ENCODE results near the gene BRMS1L. TPM values are rescaled to one million over a fixed set of nuclear protein-coding genes. Genes with fewer than 3 reads are reported as not detected.

The BRMS1L gene
- total and polyA plus RNA-seq, 2 experiments from 2014 or later: 11.8 to 19.5 TPM

- no peak for TF ChIP-seq NANOG (IDR thresholded peaks at IDR 0.05; ENCODE audit: borderline replicate concordance)
- TF ChIP-seq, protein P1, sequence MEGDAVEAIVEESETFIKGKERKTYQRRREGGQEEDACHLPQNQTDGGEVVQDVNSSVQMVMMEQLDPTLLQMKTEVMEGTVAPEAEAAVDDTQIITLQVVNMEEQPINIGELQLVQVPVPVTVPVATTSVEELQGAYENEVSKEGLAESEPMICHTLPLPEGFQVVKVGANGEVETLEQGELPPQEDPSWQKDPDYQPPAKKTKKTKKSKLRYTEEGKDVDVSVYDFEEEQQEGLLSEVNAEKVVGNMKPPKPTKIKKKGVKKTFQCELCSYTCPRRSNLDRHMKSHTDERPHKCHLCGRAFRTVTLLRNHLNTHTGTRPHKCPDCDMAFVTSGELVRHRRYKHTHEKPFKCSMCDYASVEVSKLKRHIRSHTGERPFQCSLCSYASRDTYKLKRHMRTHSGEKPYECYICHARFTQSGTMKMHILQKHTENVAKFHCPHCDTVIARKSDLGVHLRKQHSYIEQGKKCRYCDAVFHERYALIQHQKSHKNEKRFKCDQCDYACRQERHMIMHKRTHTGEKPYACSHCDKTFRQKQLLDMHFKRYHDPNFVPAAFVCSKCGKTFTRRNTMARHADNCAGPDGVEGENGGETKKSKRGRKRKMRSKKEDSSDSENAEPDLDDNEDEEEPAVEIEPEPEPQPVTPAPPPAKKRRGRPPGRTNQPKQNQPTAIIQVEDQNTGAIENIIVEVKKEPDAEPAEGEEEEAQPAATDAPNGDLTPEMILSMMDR (conservative IDR thresholded peaks at IDR 0.05; ENCODE audit: low read depth in 2 of 2): peak; percentile 72 to 88
- TF ChIP-seq ZNF331 (CRISPR knock-in tag; IDR thresholded peaks at IDR 0.05; ENCODE audit: low read depth): no peak
These were observed 57.6 kb downstream of the BRMS1L start for GRCh38 chr14:35883677-35884293.

DNA sequence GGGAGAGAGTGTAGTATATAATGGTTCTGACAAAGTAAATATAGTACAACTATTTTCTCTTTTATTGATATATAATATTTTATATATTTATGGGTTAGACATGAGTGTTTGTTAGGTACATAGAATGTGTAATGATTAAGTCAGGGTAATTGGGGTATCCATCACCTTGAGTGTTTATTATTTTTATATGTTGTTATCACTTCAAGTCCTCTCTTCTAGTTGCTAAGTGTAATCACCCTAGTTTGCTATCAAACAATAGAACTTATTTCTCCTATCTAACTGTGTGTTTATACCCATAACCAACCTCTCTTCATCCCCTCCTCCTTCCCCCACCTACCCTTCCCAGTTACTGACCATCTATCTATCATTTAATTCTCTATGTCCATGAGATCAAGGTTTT, 64.2 kb downstream of the BRMS1L start:
- H3K27me3 Mint-ChIP-seq (ENCODE audit: insufficient read depth, low read depth, poor library complexity): no peaks in the 10 kb centered on the region
- TF ChIP-seq, protein P1 (conservative IDR thresholded peaks at IDR 0.05; ENCODE audit: low read depth in 2 of 2): no peak
- TF ChIP-seq ZNF114 (CRISPR knock-in tag; IDR thresholded peaks at IDR 0.05) (no peak), EZH2 (IDR thresholded peaks at IDR 0.05; ENCODE audit: low read depth, unreplicated experiment) (no peak), POLR2AphosphoS5 (IDR thresholded peaks at IDR 0.05; ENCODE audit: low read depth) (no peak), JUNB (IDR thresholded peaks at IDR 0.05; ENCODE audit: unreplicated experiment) (no peak), ETS1 (IDR thresholded peaks at IDR 0.05) (no peak), ZNF331 (CRISPR knock-in tag; IDR thresholded peaks at IDR 0.05; ENCODE audit: low read depth) (no peak)
- TF ChIP-seq, protein P2, sequence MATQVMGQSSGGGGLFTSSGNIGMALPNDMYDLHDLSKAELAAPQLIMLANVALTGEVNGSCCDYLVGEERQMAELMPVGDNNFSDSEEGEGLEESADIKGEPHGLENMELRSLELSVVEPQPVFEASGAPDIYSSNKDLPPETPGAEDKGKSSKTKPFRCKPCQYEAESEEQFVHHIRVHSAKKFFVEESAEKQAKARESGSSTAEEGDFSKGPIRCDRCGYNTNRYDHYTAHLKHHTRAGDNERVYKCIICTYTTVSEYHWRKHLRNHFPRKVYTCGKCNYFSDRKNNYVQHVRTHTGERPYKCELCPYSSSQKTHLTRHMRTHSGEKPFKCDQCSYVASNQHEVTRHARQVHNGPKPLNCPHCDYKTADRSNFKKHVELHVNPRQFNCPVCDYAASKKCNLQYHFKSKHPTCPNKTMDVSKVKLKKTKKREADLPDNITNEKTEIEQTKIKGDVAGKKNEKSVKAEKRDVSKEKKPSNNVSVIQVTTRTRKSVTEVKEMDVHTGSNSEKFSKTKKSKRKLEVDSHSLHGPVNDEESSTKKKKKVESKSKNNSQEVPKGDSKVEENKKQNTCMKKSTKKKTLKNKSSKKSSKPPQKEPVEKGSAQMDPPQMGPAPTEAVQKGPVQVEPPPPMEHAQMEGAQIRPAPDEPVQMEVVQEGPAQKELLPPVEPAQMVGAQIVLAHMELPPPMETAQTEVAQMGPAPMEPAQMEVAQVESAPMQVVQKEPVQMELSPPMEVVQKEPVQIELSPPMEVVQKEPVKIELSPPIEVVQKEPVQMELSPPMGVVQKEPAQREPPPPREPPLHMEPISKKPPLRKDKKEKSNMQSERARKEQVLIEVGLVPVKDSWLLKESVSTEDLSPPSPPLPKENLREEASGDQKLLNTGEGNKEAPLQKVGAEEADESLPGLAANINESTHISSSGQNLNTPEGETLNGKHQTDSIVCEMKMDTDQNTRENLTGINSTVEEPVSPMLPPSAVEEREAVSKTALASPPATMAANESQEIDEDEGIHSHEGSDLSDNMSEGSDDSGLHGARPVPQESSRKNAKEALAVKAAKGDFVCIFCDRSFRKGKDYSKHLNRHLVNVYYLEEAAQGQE (IDR thresholded peaks at IDR 0.05; ENCODE audit: unreplicated experiment): no peak

More at GRCh38 chr14:35883677-35884293, 57.6 kb downstream of the BRMS1L start:
- no peaks in the 10 kb centered on the region for H3K79me2 ChIP-seq (replicated peaks; ENCODE audit: insufficient read depth)
- no peaks in the 10 kb centered on the region for H3K4me1 ChIP-seq (ENCODE audit: insufficient read depth)
- ATAC-seq: peak; percentile 54
- H3K27me3 ChIP-seq (ENCODE audit: insufficient read depth): no peaks in the 10 kb centered on the region
- no peaks in the 10 kb centered on the region for H3K36me3 ChIP-seq (ENCODE audit: insufficient read depth)
- H3K9me2 ChIP-seq (ENCODE audit: insufficient read depth): no peaks in the 10 kb centered on the region
- H3K4me3 ChIP-seq: no peak overlapping the region
- no peaks in the 10 kb centered on the region for H3K4me1 Mint-ChIP-seq
- H2AFZ ChIP-seq: no peak overlapping the region; the same call in 1 of the 2 replicates
- no peak overlapping the region for H3K4me3 Mint-ChIP-seq
- H4K20me1 ChIP-seq (replicated peaks; ENCODE audit: insufficient read depth): no peaks in the 10 kb centered on the region
- no peak overlapping the region for H3K4me2 ChIP-seq
- peak; percentile 63 for DNase-seq (ENCODE audit: low spot score)
- H3K36me3 Mint-ChIP-seq (ENCODE audit: low read depth): no peaks in the 10 kb centered on the region
- peaks cover 1% of the 10 kb centered on the region for H3K27me3 Mint-ChIP-seq (ENCODE audit: insufficient read depth, low read depth, poor library complexity)
- no peak overlapping the region for H3K27ac ChIP-seq (ENCODE audit: low read depth)
- no peaks in the 10 kb centered on the region for H3F3A ChIP-seq (replicated peaks; ENCODE audit: low read depth)
- no peak overlapping the region for H3K27ac Mint-ChIP-seq
- H3K9me3 Mint-ChIP-seq: no peaks in the 10 kb centered on the region

More for the DNA sequence above, 64.2 kb downstream of the BRMS1L start:
- no peaks in the 10 kb centered on the region for H4K20me1 ChIP-seq (replicated peaks; ENCODE audit: insufficient read depth)
- no peaks in the 10 kb centered on the region for H3K27me3 ChIP-seq (ENCODE audit: insufficient read depth)
- Mint-ChIP-seq H3K4me1 (no peaks in the 10 kb centered on the region), H3K4me3 (no peak overlapping the region), H3K9me3 (no peaks in the 10 kb centered on the region; the same call in 2 of the 3 replicates), H3K27ac (no peak overlapping the region), H3K36me3 (ENCODE audit: low read depth) (no peaks in the 10 kb centered on the region)
- H3K79me2 ChIP-seq (replicated peaks; ENCODE audit: insufficient read depth): no peaks in the 10 kb centered on the region
- ATAC-seq (no peak), DNase-seq (ENCODE audit: low spot score) (no peak)
- no peaks in the 10 kb centered on the region for H3K4me1 ChIP-seq (ENCODE audit: insufficient read depth)
- no peak overlapping the region for H3K4me3 ChIP-seq
- H3F3A ChIP-seq (replicated peaks; ENCODE audit: low read depth): no peaks in the 10 kb centered on the region
- H3K9me2 ChIP-seq (ENCODE audit: insufficient read depth): no peaks in the 10 kb centered on the region
- no peaks in the 10 kb centered on the region for H3K36me3 ChIP-seq (ENCODE audit: insufficient read depth)
- no peak overlapping the region for H2AFZ ChIP-seq
- H3K27ac ChIP-seq (ENCODE audit: low read depth): no peak overlapping the region
- H3K4me2 ChIP-seq: no peak overlapping the region
